ENCODE data around the gene FAM3D. TPM values are rescaled to one million over a fixed set of nuclear protein-coding genes. Genes with fewer than 3 reads are reported as not detected.

Gene FAM3D
- total and polyA plus RNA-seq, 9 of the 15 experiments (the other 6 are each of a cell fraction or from before 2014, with no cell fraction given), result not detected

GRCh38 chr3:58627570-58627885 is 39.0 kb downstream of the FAM3D start:
- Histone ChIP-seq H3K9me1 (ENCODE audit: control insufficient read depth, insufficient read depth, low read length) (no peaks in the 10 kb centered on the region), H3K9ac (ENCODE audit: insufficient read depth in 1 of 2, low read depth in 2 of 2, low read length in 2 of 2) (no peak overlapping the region), H3K4me2 (ENCODE audit: insufficient read depth, low read length) (no peak overlapping the region), H3K79me2 (ENCODE audit: control insufficient read depth, insufficient read depth, low read length) (no peaks in the 10 kb centered on the region), H2AFZ (ENCODE audit: low read depth, low read length) (no peak overlapping the region), H3K27me3 (ENCODE audit: control insufficient read depth in 2 of 2, insufficient read depth in 2 of 2, low read length in 2 of 2) (peaks cover 3 to 50% of the 10 kb centered on the region in 2 experiments; a peak in 4 of 5 replicates), H4K20me1 (replicated peaks; ENCODE audit: control insufficient read depth, insufficient read depth, low read length) (no peaks in the 10 kb centered on the region; the same call in 1 of the 2 replicates), H3K4me1 (replicated peaks in 1 of 2; ENCODE audit: control insufficient read depth in 2 of 2, insufficient read depth in 2 of 2, low read length in 2 of 2) (peaks cover 0 to 3% of the 10 kb centered on the region in 2 experiments; a peak in 2 of 5 replicates), H3K4me3 (no peak overlapping the region), H3K27ac (ENCODE audit: extremely low read depth, low read depth, low read length) (no peak overlapping the region), H3K36me3 (ENCODE audit: control insufficient read depth, insufficient read depth, low read length) (no peaks in the 10 kb centered on the region), H3K9me3 (replicated peaks; ENCODE audit: control insufficient read depth, insufficient read depth, low read depth, low read length) (no peaks in the 10 kb centered on the region)
- DNase-seq (ENCODE audit: extremely low read depth in 1 of 4, low spot score in 3 of 4) (no peak), ATAC-seq (no peak), FAIRE-seq (no peak)
- ChIA-PET CTCF (ENCODE audit: low intra/inter-chr PET ratio) (no interaction called here), POLR2A (no interaction called here)
- no peak for TF ChIP-seq NR2C1 (IDR thresholded peaks at IDR 0.05)
- TF ChIP-seq NR2C1 (tag; IDR thresholded peaks at IDR 0.05), result no peak
- TF ChIP-seq TBP (optimal IDR thresholded peaks at IDR 0.05; ENCODE audit: low read depth, low read length), result no peak
- no peak for TF ChIP-seq PCBP1 (IDR thresholded peaks at IDR 0.05; ENCODE audit: low read depth, low read length, poor library complexity, severe bottlenecking)
- no peak for TF ChIP-seq ZNF347 (CRISPR knock-in tag; IDR thresholded peaks at IDR 0.05; ENCODE audit: low read depth)
- no peak for TF ChIP-seq RB1 (IDR thresholded peaks at IDR 0.05; ENCODE audit: low read depth)
- no peak for TF ChIP-seq ZNF24 (IDR thresholded peaks at IDR 0.05)
- no peak for TF ChIP-seq ELF4 (CRISPR knock-in tag; IDR thresholded peaks at IDR 0.05)
- TF ChIP-seq CTBP1 (IDR thresholded peaks at IDR 0.05; ENCODE audit: borderline replicate concordance), result no peak
- TF ChIP-seq SAFB2 (IDR thresholded peaks at IDR 0.05; ENCODE audit: borderline replicate concordance, low read depth, low read length, severe bottlenecking), result no peak
- TF ChIP-seq CBX3 (IDR thresholded peaks at IDR 0.05; ENCODE audit: borderline replicate concordance in 1 of 2, low read length in 2 of 2), result no peak
- TF ChIP-seq NFXL1 (CRISPR knock-in tag; IDR thresholded peaks at IDR 0.05), result no peak
- in situ Hi-C loops (cut with MboI), result no loop called here
- WGBS (ENCODE audit: insufficient coverage, low coverage, missing lambda C conversion rate), result 0% methylated on average over 3 of the region's 3 CpGs
- no TSS peak for BruUV-seq (replicated peaks)
- intact Hi-C loops (cut with micrococcal nuclease), result no loop called here

Data from K562 (cell line).